ENCODE data around the gene ATP2C2. TPM values are rescaled to one million over a fixed set of nuclear protein-coding genes. Genes with fewer than 3 reads are reported as not detected.

Gene ATP2C2
- total and polyA plus RNA-seq, 2 donors (not counting 1 experiment from before 2014, with no cell fraction given), result not detected

- Histone ChIP-seq H3K27ac (ENCODE audit: low read length in 2 of 2) (no peak overlapping the region), H3K9ac (ENCODE audit: low read length) (no peak overlapping the region), H3K27me3 (replicated peaks in 1 of 4; ENCODE audit: control extremely low read depth in 1 of 4, control insufficient read depth in 3 of 4, insufficient read depth in 4 of 4, low read length in 3 of 4) (peaks cover 0 to 17% (median 0%) of the 10 kb centered on the region in 4 experiments), H3K4me3 (ENCODE audit: control extremely low read depth in 1 of 5, extremely low read depth in 1 of 5, insufficient read depth in 1 of 5, low read depth in 2 of 5, low read length in 4 of 5) (no peak overlapping the region), H3K79me2 (ENCODE audit: control insufficient read depth, insufficient read depth, low read length) (no peaks in the 10 kb centered on the region), H3K9me3 (ENCODE audit: control extremely low read depth in 1 of 3, control insufficient read depth in 2 of 3, insufficient read depth in 1 of 3, low read length in 2 of 3) (no peaks in the 10 kb centered on the region), H4K20me1 (ENCODE audit: control insufficient read depth, insufficient read depth, low read length, poor library complexity, severe bottlenecking) (no peaks in the 10 kb centered on the region), H3K4me2 (replicated peaks; ENCODE audit: low read depth, low read length, poor library complexity, severe bottlenecking) (no peak overlapping the region), H2AFZ (ENCODE audit: insufficient read depth, low read depth, low read length, poor library complexity, severe bottlenecking) (no peak overlapping the region), H3K4me1 (ENCODE audit: control insufficient read depth in 2 of 2, insufficient read depth in 2 of 2, low read length in 2 of 2) (no peaks in the 10 kb centered on the region), H3K36me3 (replicated peaks in 1 of 2; ENCODE audit: control extremely low read depth in 1 of 2, control insufficient read depth in 1 of 2, extremely low read depth in 1 of 2, insufficient read depth in 2 of 2, low read length in 1 of 2) (no peaks in the 10 kb centered on the region)
- ChIA-PET POLR2A (no interaction called here), CTCF (no interaction called here)
- 92% methylated on average over 7 of the region's 9 CpGs for WGBS (ENCODE audit: insufficient coverage)
- H3K9me3 Mint-ChIP-seq (ENCODE audit: insufficient read depth), result no peaks in the 10 kb centered on the region
- DNase-seq (no peak), ATAC-seq (ENCODE audit: low read depth) (no peak)
- H3K4me3 Mint-ChIP-seq, result no peak overlapping the region
- H3K27me3 Mint-ChIP-seq, result peaks cover 45% of the 10 kb centered on the region
- TF ChIP-seq CTCF (IDR thresholded peaks at IDR 0.05) (no peak), EZH2 (IDR thresholded peaks at IDR 0.05; ENCODE audit: borderline replicate concordance, insufficient read depth, low read depth, low read length, poor library complexity, severe bottlenecking) (no peak)
- intact Hi-C loops (cut with micrococcal nuclease), result no loop called here
- no peak overlapping the region for H3K27ac Mint-ChIP-seq
- H3K4me1 Mint-ChIP-seq, result no peaks in the 10 kb centered on the region
Measured at GRCh38 chr16:84407588-84408313, 39.4 kb downstream of the ATP2C2 start.

- Histone ChIP-seq H3K9ac (ENCODE audit: low read length) (no peak overlapping the region), H3K9me3 (ENCODE audit: control extremely low read depth in 1 of 3, control insufficient read depth in 2 of 3, insufficient read depth in 1 of 3, low read length in 2 of 3) (no peaks in the 10 kb centered on the region), H3K79me2 (ENCODE audit: control insufficient read depth, insufficient read depth, low read length) (no peaks in the 10 kb centered on the region), H3K27me3 (replicated peaks in 1 of 4; ENCODE audit: control extremely low read depth in 1 of 4, control insufficient read depth in 3 of 4, insufficient read depth in 4 of 4, low read length in 3 of 4) (peaks cover 0 to 17% (median 0%) of the 10 kb centered on the region in 4 experiments), H3K27ac (ENCODE audit: low read length in 2 of 2) (no peak overlapping the region), H3K4me2 (replicated peaks; ENCODE audit: low read depth, low read length, poor library complexity, severe bottlenecking) (no peak overlapping the region), H3K36me3 (replicated peaks in 1 of 2; ENCODE audit: control extremely low read depth in 1 of 2, control insufficient read depth in 1 of 2, extremely low read depth in 1 of 2, insufficient read depth in 2 of 2, low read length in 1 of 2) (no peaks in the 10 kb centered on the region), H3K4me3 (ENCODE audit: control extremely low read depth in 1 of 5, extremely low read depth in 1 of 5, insufficient read depth in 1 of 5, low read depth in 2 of 5, low read length in 4 of 5) (no peak overlapping the region), H3K4me1 (ENCODE audit: control insufficient read depth in 2 of 2, insufficient read depth in 2 of 2, low read length in 2 of 2) (no peaks in the 10 kb centered on the region), H2AFZ (ENCODE audit: insufficient read depth, low read depth, low read length, poor library complexity, severe bottlenecking) (no peak overlapping the region), H4K20me1 (ENCODE audit: control insufficient read depth, insufficient read depth, low read length, poor library complexity, severe bottlenecking) (no peaks in the 10 kb centered on the region)
- Mint-ChIP-seq H3K4me3 (no peak overlapping the region), H3K27me3 (peaks cover 48% of the 10 kb centered on the region), H3K9me3 (ENCODE audit: insufficient read depth) (no peaks in the 10 kb centered on the region), H3K4me1 (no peaks in the 10 kb centered on the region), H3K27ac (no peak overlapping the region)
- POLR2A ChIA-PET, result no interaction called here
- WGBS (ENCODE audit: insufficient coverage), result 86% methylated on average over 6 of the region's 10 CpGs
- DNase-seq (no peak), ATAC-seq (ENCODE audit: low read depth) (no peak)
- CTCF ChIA-PET, result no interaction called here
- intact Hi-C loops (cut with micrococcal nuclease), result no loop called here
- no peak for TF ChIP-seq CTCF (IDR thresholded peaks at IDR 0.05)
- no peak for TF ChIP-seq EZH2 (IDR thresholded peaks at IDR 0.05; ENCODE audit: borderline replicate concordance, insufficient read depth, low read depth, low read length, poor library complexity, severe bottlenecking)
Measured at GRCh38 chr16:84408314-84408690, 40.0 kb downstream of the ATP2C2 start.

Measured in B cell (primary cell).